B cell (primary cell): ENCODE measurements around the gene CCDC112. TPM values are rescaled to one million over a fixed set of nuclear protein-coding genes. Genes with fewer than 3 reads are reported as not detected.
A peak's percentile ranks its signal among the peaks of the same experiment; 100 is the strongest.

Experiments used
- ATAC-seq: fragments of 200-7000 bp; cut with Tn5 transposase; one replicate; pipeline ENCODE4 v1.10.0; 2021; ENCODE audit warnings: low read depth, mild to moderate bottlenecking, moderate number of reproducible peaks, moderate library complexity
- CTCF ChIA-PET: fragments of 350-600 bp; sonication (Branson Sonifier 250); formaldehyde crosslinking; loops from one replicate; lab custom pipeline; 2021; ENCODE audit warnings: antibody characterized with exemption, inconsistent platforms; lab: Charles Lee
- POLR2A ChIA-PET: fragments of 350-600 bp; sonication (Branson Sonifier 250); formaldehyde crosslinking; loops from one replicate; lab custom pipeline; 2021; ENCODE audit warnings: antibody characterized with exemption; lab: Charles Lee
- DNase-seq: peaks from one replicate; pipeline ENCODE4 v3.0.0; 2013
- H2AFZ ChIP-seq: 2 replicates; pipeline ENCODE4 v1.6.1; 2012; ENCODE audit warnings: mild to moderate bottlenecking, low read depth, low read length; ENCODE audit not compliant: insufficient read depth, poor library complexity, severe bottlenecking
- H3K27ac ChIP-seq, 2 donors: 1 replicate in 1 of 2; 2 replicates in 1 of 2; pipeline ENCODE4 v1.5.1; 2012 to 2013; ENCODE audit warnings: low read length in 2 of 2, mild to moderate bottlenecking in 2 of 2, moderate library complexity in 1 of 2
- H3K27me3 ChIP-seq, 4 experiments: fragments of 200-600 bp in 1 of 4; sonication (generic) in 1 of 4; replicated peaks in 1 of 4; 1 replicate in 2 of 4; 2 replicates in 2 of 4; pipeline versions ENCODE4 v1.6.1 to v1.7.0; 2013 to 2016; ENCODE audit warnings: low read length in 3 of 4, mild to moderate bottlenecking in 2 of 4, mixed read lengths in 1 of 4, moderate library complexity in 1 of 4; ENCODE audit not compliant: insufficient read depth in 4 of 4, control insufficient read depth in 3 of 4; ENCODE audit errors: control extremely low read depth in 1 of 4
- H3K36me3 ChIP-seq, 2 experiments: replicated peaks in 1 of 2; 1 replicate in 1 of 2; 2 replicates in 1 of 2; pipeline versions ENCODE4 v1.6.1 to v1.7.1; 2013; ENCODE audit warnings: low read length in 1 of 2; ENCODE audit not compliant: insufficient read depth in 2 of 2, control insufficient read depth in 1 of 2; ENCODE audit errors: control extremely low read depth in 1 of 2, extremely low read depth in 1 of 2
- H3K4me1 ChIP-seq, 2 donors: fragments of 200-600 bp in 1 of 2; sonication (generic) in 1 of 2; 1 replicate in 1 of 2; 2 replicates in 1 of 2; pipeline versions ENCODE4 v1.5.1 to v1.6.1; 2013 to 2017; ENCODE audit warnings: low read length in 2 of 2; ENCODE audit not compliant: control insufficient read depth in 2 of 2, insufficient read depth in 2 of 2
- H3K4me2 ChIP-seq: replicated peaks from 2 replicates; pipeline ENCODE3; 2012; ENCODE audit warnings: mild to moderate bottlenecking, low read depth, low read length; ENCODE audit not compliant: poor library complexity, severe bottlenecking
- H3K4me3 ChIP-seq, 5 experiments: fragments of 200-600 bp in 1 of 5; sonication (generic) in 1 of 5; 1 replicate in 3 of 5; 2 replicates in 2 of 5; pipeline versions ENCODE4 v1.5.1 to v1.7.0; 2011 to 2016; ENCODE audit warnings: low read length in 4 of 5, mild to moderate bottlenecking in 4 of 5, low read depth in 2 of 5, control low read depth in 1 of 5, moderate library complexity in 1 of 5; ENCODE audit not compliant: insufficient read depth in 1 of 5; ENCODE audit errors: control extremely low read depth in 1 of 5, extremely low read depth in 1 of 5
- H3K79me2 ChIP-seq: fragments of 200-600 bp; sonication (generic); one replicate; pipeline ENCODE4 v1.6.0; 2016; ENCODE audit warnings: low read length; ENCODE audit not compliant: control insufficient read depth, insufficient read depth
- H3K9ac ChIP-seq: fragments of 200-600 bp; sonication (generic); 2 replicates; pipeline ENCODE4 v1.6.1; 2017; ENCODE audit warnings: mild to moderate bottlenecking, low read length, moderate library complexity
- H3K9me3 ChIP-seq, 3 donors: one replicate each; pipeline versions ENCODE4 v1.6.1 to v1.7.1; 2013; ENCODE audit warnings: low read length in 2 of 3; ENCODE audit not compliant: control insufficient read depth in 2 of 3, insufficient read depth in 1 of 3; ENCODE audit errors: control extremely low read depth in 1 of 3
- H4K20me1 ChIP-seq: 2 replicates; pipeline ENCODE4 v1.6.0; 2012; ENCODE audit warnings: mild to moderate bottlenecking, low read length; ENCODE audit not compliant: insufficient read depth, control insufficient read depth, poor library complexity, severe bottlenecking
- H3K27ac Mint-ChIP-seq: one replicate; pipeline ENCODE4 v1.8.0; 2021; ENCODE audit warnings: mixed read lengths
- H3K27me3 Mint-ChIP-seq: one replicate; pipeline ENCODE4 v1.8.0; 2021; ENCODE audit warnings: mixed read lengths
- H3K4me1 Mint-ChIP-seq: one replicate; pipeline ENCODE4 v1.8.0; 2021; ENCODE audit warnings: mixed read lengths
- H3K4me3 Mint-ChIP-seq: one replicate; pipeline ENCODE4 v1.8.0; 2021; ENCODE audit warnings: mixed read lengths
- H3K9me3 Mint-ChIP-seq: one replicate; pipeline ENCODE4 v1.8.0; 2022; ENCODE audit warnings: mixed read lengths; ENCODE audit not compliant: insufficient read depth
- EZH2 ChIP-seq: IDR thresholded peaks from 2 replicates; pipeline ENCODE4 v1.6.1; 2012; ENCODE audit warnings: borderline replicate concordance, low read depth, mild to moderate bottlenecking, moderate library complexity, low read length; ENCODE audit not compliant: insufficient read depth, poor library complexity, severe bottlenecking
- WGBS: methylation state at CpG from one replicate; pipeline ENCODE4 v1.1.5; 2013; ENCODE audit warnings: missing lambda C conversion rate; ENCODE audit not compliant: insufficient coverage; 5-methylcytosine and 5-hydroxymethylcytosine counted together
- intact Hi-C: fragments of 100-400 bp; cut with micrococcal nuclease; formaldehyde crosslinking; loops from one replicate; pipeline ENCODE4 v1.10.0; 2022
- polyA plus RNA-seq: library from polyadenylated mRNA; depleted of rRNA; stranded (reverse); fragments of >200 nt; gene quantifications from 2 replicates; pipeline ENCODE4 v1.2.3, GENCODE V29; 2012
- total RNA-seq, 2 donors: library from RNA; stranded (reverse); fragments of 120-200 nt in 1 of 2; gene quantifications; 1 replicate in 1 of 2; 2 replicates in 1 of 2; pipeline versions ENCODE4 v1.2.3 to v1.2.4, GENCODE V29; 2013 to 2022
- TF ChIP-seq, protein P1 (sequence below): fragments of 200-600 bp; IDR thresholded peaks from one replicate; pipeline ENCODE4 v1.8.0; 2022; ENCODE audit warnings: antibody characterized with exemption, mild to moderate bottlenecking

CCDC112 gene
- total and polyA plus RNA-seq, 2 donors (not counting 1 experiment from before 2014, with no cell fraction given) = 3.7 to 9.6 TPM

DNA sequence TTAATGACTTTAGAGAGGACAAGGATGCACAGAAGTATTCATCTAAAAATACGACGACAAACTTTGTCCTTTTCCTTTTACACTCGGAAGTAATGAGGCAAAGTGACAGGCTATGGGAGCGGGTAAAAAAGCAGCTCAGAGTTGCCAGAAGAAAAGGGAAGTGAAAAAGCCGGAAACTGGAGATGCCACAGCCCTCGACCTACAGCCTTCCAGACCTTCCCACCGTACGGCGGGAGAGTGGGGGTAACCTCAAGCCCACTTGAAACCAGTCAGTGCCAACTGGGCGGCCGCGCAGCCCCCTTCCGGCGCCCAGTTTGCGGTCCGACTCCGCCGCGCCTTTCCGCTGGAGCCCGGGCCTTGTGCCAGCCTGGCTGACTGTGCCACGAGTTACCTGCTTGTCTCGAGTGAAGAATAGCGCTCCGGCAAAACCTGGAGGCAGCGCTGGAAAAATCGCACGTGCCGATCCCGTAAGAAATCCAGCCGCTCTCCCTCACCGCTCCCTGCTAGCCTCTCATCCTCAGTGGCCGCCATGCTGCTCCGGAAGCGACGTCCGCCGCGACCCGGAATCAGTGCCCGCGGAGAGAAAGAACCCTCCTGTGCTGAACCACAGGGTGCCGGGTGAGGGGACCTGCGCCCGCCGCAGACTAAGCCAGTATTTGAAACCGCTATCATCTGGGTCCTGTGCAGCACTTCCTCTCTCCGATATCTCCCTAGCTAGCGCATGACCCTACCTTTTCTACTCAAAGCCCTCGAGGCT is 34.0 kb downstream of the CCDC112 start, which contains the start of gene PGGT1B:
Gene PGGT1B (minus strand): TSS at position 557 of the 757 bp plus-strand sequence. CDS start 26 bp downstream, at position 531.
- Histone ChIP-seq H3K4me3 (peak within 1 kb of the TSS; percentile 78 to 97 (median 87)), H3K4me2 (peak within 1 kb of the TSS; percentile 74), H2AFZ (peak within 1 kb of the TSS; percentile 97), H3K4me1 (peaks cover 20 to 26% of the 10 kb centered on the region in 2 donors), H3K36me3 (peaks cover 0 to 4% of the 10 kb centered on the region in 2 experiments), H4K20me1 (peaks cover 36% of the 10 kb centered on the region), H3K9ac (peak within 1 kb of the TSS; percentile 96), H3K9me3 (no peaks in the 10 kb centered on the region), H3K79me2 (peaks cover 50% of the 10 kb centered on the region), H3K27ac (peak within 1 kb of the TSS; percentile 88 to 92), H3K27me3 (no peaks in the 10 kb centered on the region)
- CTCF ChIA-PET = interaction anchor here (0.7 to 2.3 kb wide), 7 partner anchors 12 to 312 kb away, joined by 3 to 9 read pairs (median 4); no protein-coding TSS in a partner anchor
- H3K27ac Mint-ChIP-seq = peak within 1 kb of the TSS; percentile 92
- TF ChIP-seq EZH2 = no peak
- TF ChIP-seq, protein P1, sequence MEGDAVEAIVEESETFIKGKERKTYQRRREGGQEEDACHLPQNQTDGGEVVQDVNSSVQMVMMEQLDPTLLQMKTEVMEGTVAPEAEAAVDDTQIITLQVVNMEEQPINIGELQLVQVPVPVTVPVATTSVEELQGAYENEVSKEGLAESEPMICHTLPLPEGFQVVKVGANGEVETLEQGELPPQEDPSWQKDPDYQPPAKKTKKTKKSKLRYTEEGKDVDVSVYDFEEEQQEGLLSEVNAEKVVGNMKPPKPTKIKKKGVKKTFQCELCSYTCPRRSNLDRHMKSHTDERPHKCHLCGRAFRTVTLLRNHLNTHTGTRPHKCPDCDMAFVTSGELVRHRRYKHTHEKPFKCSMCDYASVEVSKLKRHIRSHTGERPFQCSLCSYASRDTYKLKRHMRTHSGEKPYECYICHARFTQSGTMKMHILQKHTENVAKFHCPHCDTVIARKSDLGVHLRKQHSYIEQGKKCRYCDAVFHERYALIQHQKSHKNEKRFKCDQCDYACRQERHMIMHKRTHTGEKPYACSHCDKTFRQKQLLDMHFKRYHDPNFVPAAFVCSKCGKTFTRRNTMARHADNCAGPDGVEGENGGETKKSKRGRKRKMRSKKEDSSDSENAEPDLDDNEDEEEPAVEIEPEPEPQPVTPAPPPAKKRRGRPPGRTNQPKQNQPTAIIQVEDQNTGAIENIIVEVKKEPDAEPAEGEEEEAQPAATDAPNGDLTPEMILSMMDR = no peak
- intact Hi-C loops = loop anchor here (1.0 to 2.0 kb wide), 5 partner anchors 34 to 579 kb away; partner anchors contain the start of genes AP3S1, ATG12, CCDC112 and FEM1C
- ATAC-seq (peak; percentile 90), DNase-seq (peak; percentile 84)
- POLR2A ChIA-PET = interaction anchor here (0.6 to 1.2 kb wide), 2 partner anchors 9 to 280 kb away, joined by 3 to 5 read pairs; no protein-coding TSS in a partner anchor
- peaks cover 49% of the 10 kb centered on the region for H3K4me1 Mint-ChIP-seq
- H3K27me3 Mint-ChIP-seq = no peaks in the 10 kb centered on the region
- peak within 1 kb of the TSS; percentile 92 for H3K4me3 Mint-ChIP-seq
- under 1% methylated on average over 47 of the region's 50 CpGs for WGBS
- H3K9me3 Mint-ChIP-seq = no peaks in the 10 kb centered on the region
